Measurements from ENCODE around the gene DDX25.
A peak's percentile ranks its signal among the peaks of the same experiment; 100 is the strongest.

The DDX25 gene

GRCh38 chr11:125874556-125875124, 29.7 kb upstream of the DDX25 start:
- peak; percentile 92 for TF ChIP-seq CTCF (conservative IDR thresholded peaks at IDR 0.05; ENCODE audit: control insufficient read depth, insufficient read depth, low read depth, low read length)
- DNase-seq (ENCODE audit: low read depth), result peak; percentile 74
- peak overlapping the region; percentile 16 for H3K4me3 ChIP-seq (ENCODE audit: control insufficient read depth, low read depth, low read length)

- H3K4me3 ChIP-seq (ENCODE audit: control insufficient read depth, low read depth, low read length), result no peak overlapping the region
- no peak for TF ChIP-seq CTCF (conservative IDR thresholded peaks at IDR 0.05; ENCODE audit: control insufficient read depth, insufficient read depth, low read depth, low read length)
- no peak for DNase-seq (ENCODE audit: low read depth)
These were observed 23.0 kb upstream of the DDX25 start for GRCh38 chr11:125881291-125881690.

GRCh38 chr11:125883375-125883774, 20.9 kb upstream of the DDX25 start:
- no peak for TF ChIP-seq CTCF (conservative IDR thresholded peaks at IDR 0.05; ENCODE audit: control insufficient read depth, insufficient read depth, low read depth, low read length)
- no peak for DNase-seq (ENCODE audit: low read depth)
- no peak overlapping the region for H3K4me3 ChIP-seq (ENCODE audit: control insufficient read depth, low read depth, low read length)

GRCh38 chr11:125886997-125887372, 17.3 kb upstream of the DDX25 start:
- peak overlapping the region; percentile 78 for H3K4me3 ChIP-seq (ENCODE audit: control insufficient read depth, low read depth, low read length)
- no peak for TF ChIP-seq CTCF (conservative IDR thresholded peaks at IDR 0.05; ENCODE audit: control insufficient read depth, insufficient read depth, low read depth, low read length)
- peak; percentile 47 for DNase-seq (ENCODE audit: low read depth)

- H3K4me3 ChIP-seq (ENCODE audit: control insufficient read depth, low read depth, low read length), result peak within 1 kb of the TSS; percentile 78
- peak; percentile 97 for DNase-seq (ENCODE audit: low read depth)
- peak; percentile 13 for TF ChIP-seq CTCF (conservative IDR thresholded peaks at IDR 0.05; ENCODE audit: control insufficient read depth, insufficient read depth, low read depth, low read length)
These were observed 16.7 kb upstream of the DDX25 start, which contains the start of gene HYLS1 for GRCh38 chr11:125887373-125888324. TSS of gene HYLS1 (plus strand) at chr11:125887668. CDS start at chr11:125899369, 11,701 bp downstream.

GRCh38 chr11:125890447-125891100, 13.7 kb upstream of the DDX25 start:
- no peak for TF ChIP-seq CTCF (conservative IDR thresholded peaks at IDR 0.05; ENCODE audit: control insufficient read depth, insufficient read depth, low read depth, low read length)
- DNase-seq (ENCODE audit: low read depth), result no peak
- H3K4me3 ChIP-seq (ENCODE audit: control insufficient read depth, low read depth, low read length), result no peak overlapping the region

Measured in fibroblast of mammary gland (primary cell).